Sigmoid colon (tissue), 4 donors: ENCODE data around the gene NDFIP1.

Experiments used
- CTCF ChIP-seq, 4 experiments: fragments of 450-650 bp in 3 of 4; fragments of 200-600 bp in 1 of 4; IDR thresholded peaks; one replicate each; pipeline ENCODE4 v1.5.1; 2016 to 2019; ENCODE audit warnings: antibody characterized with exemption in 4 of 4, mild to moderate bottlenecking in 3 of 4, moderate library complexity in 2 of 4
- EP300 ChIP-seq, 4 donors: sonication (generic); formaldehyde crosslinking; IDR thresholded peaks; one replicate each; pipeline ENCODE4 v1.6.1; 2017; ENCODE audit warnings: antibody characterized with exemption in 4 of 4

- TF ChIP-seq CTCF (IDR thresholded peaks at IDR 0.05) = no peak
- TF ChIP-seq EP300 (IDR thresholded peaks at IDR 0.05) = no peak
Observed at GRCh38 chr5:142189813-142190212, 81.2 kb downstream of the NDFIP1 start.
